ENCODE data around the gene PCSK6.
"Not testable (repeated sequence)": the region's sequence is repeated elsewhere in the genome, so short reads cannot be mapped to it uniquely, and the experiment has no call there.

Gene PCSK6

DNA sequence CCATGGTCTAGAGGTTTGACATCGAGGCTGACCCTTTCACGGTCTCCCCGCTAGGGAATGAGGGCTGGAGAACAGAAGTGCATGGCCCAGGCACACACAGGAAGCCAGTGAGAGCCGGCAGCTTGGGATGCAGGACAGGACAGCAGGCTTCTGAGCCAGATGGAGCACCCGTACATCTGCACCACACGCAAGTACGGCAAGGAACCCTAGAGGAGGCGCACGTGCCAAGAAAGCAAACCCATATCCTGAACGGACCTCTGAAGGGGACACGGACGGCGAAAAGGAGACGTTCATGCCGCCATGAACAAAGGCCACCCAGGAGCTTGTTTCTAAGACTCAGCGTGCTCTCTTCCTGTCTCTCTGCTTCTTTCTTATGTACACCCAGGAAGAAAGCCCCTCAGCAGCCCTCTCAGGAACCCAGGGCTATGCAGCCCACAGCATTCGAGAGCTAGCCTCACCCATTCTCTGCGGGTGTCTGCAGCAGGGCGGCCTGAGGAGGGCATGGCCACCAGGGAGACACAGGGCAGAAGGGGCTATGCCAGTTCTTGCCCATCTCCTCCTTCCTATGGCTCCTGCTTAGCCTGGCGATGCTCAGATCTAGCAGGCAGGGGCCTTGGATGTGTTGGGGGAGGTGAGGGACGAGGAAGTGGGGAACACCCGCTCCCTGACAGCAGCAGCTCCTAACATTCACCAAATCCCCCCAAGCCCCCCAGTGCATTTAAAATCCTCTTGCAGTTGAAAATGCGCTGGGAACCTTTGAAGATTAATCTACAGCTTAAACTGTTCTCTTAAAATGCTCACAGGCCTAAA is 81.3 kb downstream of the PCSK6 start:
- TF ChIP-seq, protein P1, sequence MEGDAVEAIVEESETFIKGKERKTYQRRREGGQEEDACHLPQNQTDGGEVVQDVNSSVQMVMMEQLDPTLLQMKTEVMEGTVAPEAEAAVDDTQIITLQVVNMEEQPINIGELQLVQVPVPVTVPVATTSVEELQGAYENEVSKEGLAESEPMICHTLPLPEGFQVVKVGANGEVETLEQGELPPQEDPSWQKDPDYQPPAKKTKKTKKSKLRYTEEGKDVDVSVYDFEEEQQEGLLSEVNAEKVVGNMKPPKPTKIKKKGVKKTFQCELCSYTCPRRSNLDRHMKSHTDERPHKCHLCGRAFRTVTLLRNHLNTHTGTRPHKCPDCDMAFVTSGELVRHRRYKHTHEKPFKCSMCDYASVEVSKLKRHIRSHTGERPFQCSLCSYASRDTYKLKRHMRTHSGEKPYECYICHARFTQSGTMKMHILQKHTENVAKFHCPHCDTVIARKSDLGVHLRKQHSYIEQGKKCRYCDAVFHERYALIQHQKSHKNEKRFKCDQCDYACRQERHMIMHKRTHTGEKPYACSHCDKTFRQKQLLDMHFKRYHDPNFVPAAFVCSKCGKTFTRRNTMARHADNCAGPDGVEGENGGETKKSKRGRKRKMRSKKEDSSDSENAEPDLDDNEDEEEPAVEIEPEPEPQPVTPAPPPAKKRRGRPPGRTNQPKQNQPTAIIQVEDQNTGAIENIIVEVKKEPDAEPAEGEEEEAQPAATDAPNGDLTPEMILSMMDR (IDR thresholded peaks at IDR 0.05; ENCODE audit: low read depth, low read length) = no peak
- H3K4me3 ChIP-seq (ENCODE audit: low read depth, low read length) = no peak overlapping the region

DNA sequence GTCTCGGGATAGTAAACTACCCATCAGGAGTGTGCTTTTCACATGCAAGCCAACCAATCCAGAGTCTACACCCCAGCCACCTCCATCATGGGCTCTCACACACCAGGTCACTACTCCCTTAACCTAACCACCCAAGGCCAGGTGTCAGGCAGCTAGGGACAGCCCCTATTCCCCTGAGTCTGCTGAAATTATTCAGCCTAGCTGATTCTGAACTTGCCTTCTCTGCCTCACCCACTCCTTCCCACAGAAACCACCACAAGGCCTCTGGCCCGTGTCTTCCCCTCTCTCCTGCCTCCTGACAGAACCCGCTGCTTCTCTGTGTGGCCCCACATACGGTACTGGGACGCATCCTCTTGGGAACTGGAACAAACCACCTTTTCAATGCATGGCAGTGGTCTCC is 82.1 kb downstream of the PCSK6 start:
- TF ChIP-seq, protein P1 (IDR thresholded peaks at IDR 0.05; ENCODE audit: low read depth, low read length) = no peak
- no peak overlapping the region for H3K4me3 ChIP-seq (ENCODE audit: low read depth, low read length)

DNA sequence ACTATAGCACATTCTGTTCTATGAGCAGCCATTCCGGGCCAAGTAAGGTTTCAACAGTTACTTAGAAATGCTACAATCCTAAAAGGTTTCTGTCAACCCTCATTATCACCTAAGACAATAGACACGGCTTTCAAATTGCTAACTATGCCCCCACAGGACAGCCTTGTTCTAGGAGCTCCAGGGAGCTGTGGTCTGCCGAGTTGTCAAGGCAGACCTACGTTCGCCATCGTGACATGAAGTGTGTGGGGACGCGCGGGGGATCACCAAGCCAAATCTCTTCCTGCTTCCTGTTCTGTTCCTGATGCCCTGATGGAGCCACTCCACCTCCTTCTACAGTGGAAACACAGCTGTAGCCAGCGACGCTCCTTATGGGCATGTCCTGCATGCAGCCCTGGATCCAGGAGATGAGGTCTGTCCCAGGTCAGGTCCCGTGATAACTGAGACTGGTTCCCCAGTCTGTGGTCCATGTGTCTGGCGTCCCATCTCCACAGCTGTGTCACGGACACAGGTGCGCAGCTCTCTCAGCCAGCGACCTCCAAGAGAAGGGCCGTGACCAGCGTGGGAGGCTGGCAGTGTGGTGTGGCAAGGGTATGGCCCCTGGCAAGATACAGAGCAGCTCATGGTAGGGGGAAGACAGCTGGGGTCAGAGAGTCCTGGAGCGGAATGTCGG is 82.8 kb downstream of the PCSK6 start:
- TF ChIP-seq, protein P1 (IDR thresholded peaks at IDR 0.05; ENCODE audit: low read depth, low read length) = no peak
- no peak overlapping the region for H3K4me3 ChIP-seq (ENCODE audit: low read depth, low read length)

DNA sequence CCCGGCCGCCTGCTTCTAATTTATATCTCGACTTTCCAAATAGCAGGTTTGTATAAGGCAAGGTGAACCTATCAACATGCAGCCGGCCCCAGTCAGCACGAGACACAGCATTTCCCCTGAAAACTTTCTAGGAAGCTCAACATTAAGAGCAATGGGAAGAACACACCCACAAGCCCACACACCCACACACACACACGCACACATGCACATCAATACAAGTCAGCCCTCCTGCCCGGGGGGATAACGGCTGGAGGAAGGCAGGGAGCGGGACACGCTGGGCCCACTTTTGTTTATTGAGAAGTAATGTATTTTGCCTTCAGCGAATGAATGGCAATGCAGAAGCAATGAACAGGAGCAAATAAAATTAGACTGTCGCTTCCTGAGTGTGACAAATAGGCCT is 83.5 kb downstream of the PCSK6 start:
- H3K4me3 ChIP-seq (ENCODE audit: low read depth, low read length) = no peak overlapping the region
- TF ChIP-seq, protein P1 (IDR thresholded peaks at IDR 0.05; ENCODE audit: low read depth, low read length) = no peak

DNA sequence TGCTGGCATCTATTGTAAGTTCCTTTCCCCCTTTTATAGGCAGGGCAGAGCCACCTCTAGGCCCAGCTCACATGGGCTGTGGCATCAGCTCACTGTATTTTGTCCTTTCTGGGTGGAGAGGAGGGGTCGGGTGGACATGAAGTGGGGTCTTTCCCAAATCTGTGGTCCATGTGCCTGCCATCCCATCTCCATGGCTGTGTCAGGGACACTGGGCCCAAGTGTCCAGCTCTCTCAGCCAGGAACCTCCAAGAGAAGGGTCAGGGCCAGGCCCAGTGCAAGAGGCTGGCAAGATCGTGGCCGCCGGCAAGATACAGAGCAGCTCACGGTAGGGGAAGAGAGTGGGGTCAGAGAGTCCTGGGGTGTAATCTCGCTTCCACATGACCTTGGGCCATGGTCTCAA is 85.3 kb downstream of the PCSK6 start:
- no peak overlapping the region for H3K4me3 ChIP-seq (ENCODE audit: low read depth, low read length)
- TF ChIP-seq, protein P1 (IDR thresholded peaks at IDR 0.05; ENCODE audit: low read depth, low read length) = no peak

DNA sequence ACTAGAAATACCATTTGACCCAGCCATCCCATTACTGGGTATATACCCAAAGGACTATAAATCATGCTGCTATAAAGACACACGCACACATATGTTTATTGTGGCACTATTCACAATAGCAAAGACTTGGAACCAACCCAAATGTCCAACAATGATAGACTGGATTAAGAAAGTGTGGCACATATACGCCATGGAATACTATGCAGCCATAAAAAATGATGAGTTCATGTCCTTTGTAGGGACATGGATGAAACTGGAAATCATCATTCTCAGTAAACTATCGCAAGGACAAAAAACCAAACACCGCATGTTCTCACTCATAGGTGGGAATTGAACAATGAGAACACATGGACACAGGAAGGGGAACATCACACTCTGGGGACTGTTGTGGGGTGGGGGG is 86.6 kb downstream of the PCSK6 start:
- H3K4me3 ChIP-seq (ENCODE audit: low read depth, low read length) = not testable (repeated sequence)

DNA sequence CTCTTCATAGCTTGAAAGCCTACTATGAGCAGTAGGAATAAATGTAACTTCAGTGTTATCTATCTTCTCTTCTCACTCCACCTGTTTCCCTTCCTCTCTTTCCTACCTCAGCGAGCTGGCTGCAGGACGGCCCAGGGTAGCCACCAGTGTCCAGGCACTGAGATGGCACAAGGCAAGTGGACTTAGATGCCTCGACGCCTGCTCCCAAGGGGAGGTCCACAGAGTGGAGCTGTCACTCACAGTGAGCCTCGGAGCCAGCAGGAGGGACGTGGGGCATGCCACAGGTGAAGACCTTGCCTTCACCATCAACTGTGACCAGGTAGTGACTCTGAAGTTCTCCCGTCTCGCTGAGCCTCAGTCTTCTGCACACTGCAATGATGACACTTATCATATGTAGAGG is 88.2 kb downstream of the PCSK6 start:
- TF ChIP-seq, protein P1 (IDR thresholded peaks at IDR 0.05; ENCODE audit: low read depth, low read length) = no peak
- no peak overlapping the region for H3K4me3 ChIP-seq (ENCODE audit: low read depth, low read length)

All from WI38 (cell line).